Trophoblast cell (in vitro differentiated cells and primary cell): Measurements from ENCODE around the gene KIF16B.
"Not testable (repeated sequence)": the region's sequence is repeated elsewhere in the genome, so short reads cannot be mapped to it uniquely, and the experiment has no call there.

Experiments
- DNase-seq, 2 donors: peaks; one replicate each; pipeline ENCODE4 v3.0.0-alpha.2; 2016
- H2AFZ ChIP-seq: 2 replicates; pipeline ENCODE4 v1.6.1; 2013; ENCODE audit warnings: low read length, moderate library complexity, mild to moderate bottlenecking; ENCODE audit not compliant: insufficient read depth, poor library complexity
- H2AK5ac ChIP-seq: 2 replicates; pipeline ENCODE4 v1.6.1; 2013; ENCODE audit warnings: mild to moderate bottlenecking, low read length
- H2BK120ac ChIP-seq: 2 replicates; pipeline ENCODE4 v1.6.1; 2013; ENCODE audit warnings: low read length, mild to moderate bottlenecking, moderate library complexity; ENCODE audit not compliant: insufficient read depth, poor library complexity
- H2BK12ac ChIP-seq: 2 replicates; pipeline ENCODE4 v1.6.1; 2013; ENCODE audit warnings: mild to moderate bottlenecking, low read length, moderate library complexity
- H2BK5ac ChIP-seq: 2 replicates; pipeline ENCODE4 v1.6.1; 2013; ENCODE audit warnings: low read length, low read depth, moderate library complexity, mild to moderate bottlenecking; ENCODE audit not compliant: poor library complexity
- H3K14ac ChIP-seq: 2 replicates; pipeline ENCODE4 v1.6.1; 2013; ENCODE audit warnings: mild to moderate bottlenecking, low read length
- H3K18ac ChIP-seq: 2 replicates; pipeline ENCODE4 v1.6.1; 2013; ENCODE audit warnings: mild to moderate bottlenecking, low read length
- H3K23ac ChIP-seq: 2 replicates; pipeline ENCODE4 v1.6.1; 2013; ENCODE audit warnings: low read length
- H3K27ac ChIP-seq: 2 replicates; pipeline ENCODE4 v1.5.1; 2013; ENCODE audit warnings: low read depth, mild to moderate bottlenecking, inconsistent platforms, low read length, moderate library complexity
- H3K27me3 ChIP-seq: 2 replicates; pipeline ENCODE4 v1.6.1; 2013; ENCODE audit warnings: inconsistent platforms, mild to moderate bottlenecking, low read length, moderate library complexity; ENCODE audit not compliant: insufficient read depth
- H3K36me3 ChIP-seq, 2 experiments: 1 replicate in 1 of 2; 2 replicates in 1 of 2; pipeline ENCODE4 v1.6.1; 2013; ENCODE audit warnings: low read length in 2 of 2, mild to moderate bottlenecking in 2 of 2, moderate library complexity in 1 of 2; ENCODE audit not compliant: insufficient read depth in 2 of 2, control insufficient read depth in 1 of 2
- H3K4ac ChIP-seq: 2 replicates; pipeline ENCODE4 v1.6.1; 2013; ENCODE audit warnings: low read depth, mild to moderate bottlenecking, low read length, moderate library complexity
- H3K4me1 ChIP-seq, 2 experiments: 1 replicate in 1 of 2; 2 replicates in 1 of 2; pipeline ENCODE4 v1.6.1; 2013; ENCODE audit warnings: low read length in 2 of 2, mild to moderate bottlenecking in 2 of 2, moderate library complexity in 1 of 2; ENCODE audit not compliant: insufficient read depth in 2 of 2, control insufficient read depth in 1 of 2
- H3K4me2 ChIP-seq: 2 replicates; pipeline ENCODE4 v1.6.1; 2013; ENCODE audit warnings: inconsistent platforms, mild to moderate bottlenecking, low read length, moderate library complexity
- H3K4me3 ChIP-seq: 2 replicates; pipeline ENCODE4 v1.5.1; 2013; ENCODE audit warnings: mild to moderate bottlenecking, low read depth, low read length, inconsistent platforms
- H3K79me1 ChIP-seq: one replicate; pipeline ENCODE4 v1.6.1; 2013; ENCODE audit warnings: low read length
- H3K79me2 ChIP-seq: 2 replicates; pipeline ENCODE4 v1.6.1; 2013; ENCODE audit warnings: low read length, mild to moderate bottlenecking; ENCODE audit not compliant: control insufficient read depth, insufficient read depth, poor library complexity
- H3K9ac ChIP-seq: 2 replicates; pipeline ENCODE4 v1.6.1; 2013; ENCODE audit warnings: mild to moderate bottlenecking, low read length
- H3K9me3 ChIP-seq: 2 replicates; pipeline ENCODE4 v1.6.1; 2013; ENCODE audit warnings: low read depth, mild to moderate bottlenecking, control low read depth, inconsistent platforms, low read length; ENCODE audit not compliant: insufficient read depth
- H4K12ac ChIP-seq: 2 replicates; pipeline ENCODE4 v1.6.1; 2013; ENCODE audit warnings: low read depth, mild to moderate bottlenecking, low read length, moderate library complexity
- H4K8ac ChIP-seq: 2 replicates; pipeline ENCODE4 v1.6.1; 2013; ENCODE audit warnings: low read depth, mild to moderate bottlenecking, low read length, moderate library complexity
- H4K91ac ChIP-seq: one replicate; pipeline ENCODE4 v1.6.1; 2013; ENCODE audit warnings: low read depth, mild to moderate bottlenecking, low read length, moderate library complexity
- WGBS: extraction: QIAGEN DNeasy Blood & Tissue Kit; methylation state at CpG from one replicate; pipeline ENCODE4 v1.1.7; 2013; ENCODE audit warnings: missing lambda C conversion rate; ENCODE audit not compliant: insufficient read length, insufficient coverage; ENCODE audit errors: extremely low coverage; 5-methylcytosine and 5-hydroxymethylcytosine counted together

The KIF16B gene

GRCh38 chr20:16520154-16520553, 53.1 kb downstream of the KIF16B start:
- H3K18ac ChIP-seq: no peak overlapping the region
- peak overlapping the region; percentile 29 for H3K14ac ChIP-seq
- H3K27ac ChIP-seq: no peak overlapping the region
- H2BK5ac ChIP-seq: no peak overlapping the region
- H2BK120ac ChIP-seq: peak overlapping the region; percentile 24
- no peak overlapping the region for H2AK5ac ChIP-seq
- no peak for DNase-seq
- no peak overlapping the region for H4K8ac ChIP-seq
- no peak overlapping the region for H4K91ac ChIP-seq
- peaks cover 3 to 5% of the 10 kb centered on the region in 2 experiments for H3K4me1 ChIP-seq
- H3K27me3 ChIP-seq: no peaks in the 10 kb centered on the region
- no peak overlapping the region for H3K4me3 ChIP-seq
- H2BK12ac ChIP-seq: no peak overlapping the region
- no peak overlapping the region for H3K9ac ChIP-seq
- no peaks in the 10 kb centered on the region for H3K79me2 ChIP-seq
- H3K79me1 ChIP-seq: no peaks in the 10 kb centered on the region
- H4K12ac ChIP-seq: no peak overlapping the region
- WGBS: no CpG with 5 or more reads among the region's 5 CpGs
- H3K9me3 ChIP-seq: no peaks in the 10 kb centered on the region
- no peak overlapping the region for H3K23ac ChIP-seq
- H3K4ac ChIP-seq: no peak overlapping the region
- H3K4me2 ChIP-seq: no peak overlapping the region
- peaks cover 1 to 2% of the 10 kb centered on the region in 2 experiments for H3K36me3 ChIP-seq
- no peak overlapping the region for H2AFZ ChIP-seq

GRCh38 chr20:16519673-16520072, 53.6 kb downstream of the KIF16B start:
- H2AFZ ChIP-seq, H3K36me3 ChIP-seq, H3K4me3 ChIP-seq: not testable (repeated sequence)

GRCh38 chr20:16518784-16519084, 54.5 kb downstream of the KIF16B start:
- Histone ChIP-seq H4K91ac (no peak overlapping the region), H3K9me3 (no peaks in the 10 kb centered on the region), H3K4me1 (peaks cover 3 to 5% of the 10 kb centered on the region in 2 experiments), H2BK120ac (no peak overlapping the region), H2AFZ (no peak overlapping the region), H3K36me3 (peaks cover 0 to 2% of the 10 kb centered on the region in 2 experiments), H2AK5ac (no peak overlapping the region), H2BK5ac (no peak overlapping the region), H3K79me2 (no peaks in the 10 kb centered on the region), H3K9ac (no peak overlapping the region), H3K79me1 (no peaks in the 10 kb centered on the region), H4K12ac (no peak overlapping the region), H3K4me3 (no peak overlapping the region), H3K4me2 (no peak overlapping the region), H3K27ac (no peak overlapping the region), H3K23ac (no peak overlapping the region), H2BK12ac (no peak overlapping the region), H3K18ac (no peak overlapping the region), H4K8ac (no peak overlapping the region), H3K4ac (no peak overlapping the region), H3K14ac (no peak overlapping the region), H3K27me3 (no peaks in the 10 kb centered on the region)
- WGBS: no CpG with 5 or more reads among the region's 4 CpGs
- DNase-seq: no peak

More at GRCh38 chr20:16519673-16520072, 53.6 kb downstream of the KIF16B start:
- no CpG with 5 or more reads among the region's 8 CpGs for WGBS
- not testable (repeated sequence) for H3K4me1 ChIP-seq, H2BK5ac ChIP-seq, H3K9ac ChIP-seq, H3K23ac ChIP-seq, H4K12ac ChIP-seq, H4K91ac ChIP-seq, DNase-seq, H3K18ac ChIP-seq, H3K79me1 ChIP-seq, H4K8ac ChIP-seq, H3K27ac ChIP-seq, H3K14ac ChIP-seq, H3K4ac ChIP-seq, H3K79me2 ChIP-seq, H3K9me3 ChIP-seq, H2BK120ac ChIP-seq, H2BK12ac ChIP-seq, H2AK5ac ChIP-seq, H3K27me3 ChIP-seq, H3K4me2 ChIP-seq

- H3K27me3 ChIP-seq: no peaks in the 10 kb centered on the region
- no peak overlapping the region for H4K8ac ChIP-seq
- peak; percentile 37 to 72 for DNase-seq
- no peak overlapping the region for H3K18ac ChIP-seq
- peaks cover 0 to 2% of the 10 kb centered on the region in 2 experiments for H3K36me3 ChIP-seq
- no CpG with 5 or more reads among the region's 14 CpGs for WGBS
- peak overlapping the region; percentile 35 for H2AK5ac ChIP-seq
- H3K9me3 ChIP-seq: no peaks in the 10 kb centered on the region
- H3K4ac ChIP-seq: no peak overlapping the region
- H2BK12ac ChIP-seq: no peak overlapping the region
- no peak overlapping the region for H2BK5ac ChIP-seq
- no peak overlapping the region for H2AFZ ChIP-seq
- no peaks in the 10 kb centered on the region for H3K79me1 ChIP-seq
- H3K14ac ChIP-seq: no peak overlapping the region
- no peak overlapping the region for H3K9ac ChIP-seq
- no peak overlapping the region for H3K4me3 ChIP-seq
- H3K4me2 ChIP-seq: no peak overlapping the region
- H4K12ac ChIP-seq: no peak overlapping the region
- H2BK120ac ChIP-seq: no peak overlapping the region
- no peak overlapping the region for H3K23ac ChIP-seq
- peaks cover 3 to 5% of the 10 kb centered on the region in 2 experiments for H3K4me1 ChIP-seq
- H4K91ac ChIP-seq: no peak overlapping the region
- H3K27ac ChIP-seq: no peak overlapping the region
- no peaks in the 10 kb centered on the region for H3K79me2 ChIP-seq
These were observed 55.1 kb downstream of the KIF16B start for GRCh38 chr20:16517946-16518783.
